Measurements from ENCODE around the gene SSU72. TPM values are rescaled to one million over a fixed set of nuclear protein-coding genes. Genes with fewer than 3 reads are reported as not detected.

Gene SSU72
- polyA plus RNA-seq, 1 of the 3 experiments (the other 2 are of a cell fraction) = 104 TPM

- Histone ChIP-seq H3K9me3 (no peaks in the 10 kb centered on the region), H3K9ac (no peak overlapping the region), H3K4me3 (ENCODE audit: low read depth in 2 of 2, low read length in 1 of 2) (peak overlapping the region in 1 of 2 experiments; percentile 50; a peak in 2 of 4 replicates), H3K36me3 (replicated peaks in 1 of 2; ENCODE audit: control insufficient read depth in 1 of 2, insufficient read depth in 2 of 2, low read length in 1 of 2) (peaks cover 0 to 40% of the 10 kb centered on the region in 2 experiments), H4K20me1 (ENCODE audit: insufficient read depth) (no peaks in the 10 kb centered on the region), H2AFZ (ENCODE audit: low read depth) (no peak overlapping the region), H3K9me2 (no peaks in the 10 kb centered on the region), H3K79me2 (ENCODE audit: insufficient read depth) (no peaks in the 10 kb centered on the region), H3K27ac (ENCODE audit: low read depth in 2 of 2, low read length in 1 of 2) (no peak overlapping the region; a peak in 1 of 4 replicates), H3K4me2 (0 out of 2 replicates have a peak overlapping the region, but pooled peaks have one; percentile 66), H3K27me3 (ENCODE audit: insufficient read depth) (no peaks in the 10 kb centered on the region), H3F3A (replicated peaks; ENCODE audit: insufficient read depth) (peaks cover 5% of the 10 kb centered on the region), H3K4me1 (ENCODE audit: control insufficient read depth in 1 of 2, insufficient read depth in 2 of 2, low read depth in 1 of 2, low read length in 1 of 2) (peaks cover 0 to 17% of the 10 kb centered on the region in 2 experiments; a peak in 1 of 4 replicates)
- no peak for DNase-seq
- no peak for TF ChIP-seq SMC3 (IDR thresholded peaks at IDR 0.05; ENCODE audit: low read depth, low read length)
- no peak for TF ChIP-seq TCF12 (IDR thresholded peaks at IDR 0.05)
- TF ChIP-seq RAD21 (IDR thresholded peaks at IDR 0.05; ENCODE audit: low read length) = no peak
- CTCF ChIA-PET = interaction anchor here (0.9 to 1.0 kb wide), 2 partner anchors 14 to 35 kb away, joined by 3 to 4 read pairs; no protein-coding TSS in a partner anchor
- WGBS (ENCODE audit: low lambda C conversion rate) = 95% methylated on average over 10 of the region's 18 CpGs
- POLR2A ChIA-PET = interaction anchor here (1.0 kb wide), 1 partner anchor 137 kb away, joined by 3 read pairs; no protein-coding TSS in a partner anchor
Measured at GRCh38 chr1:1538989-1539309, 35.7 kb downstream of the SSU72 start.

GRCh38 chr1:1538334-1538733 is 36.3 kb downstream of the SSU72 start:
- Histone ChIP-seq H3K4me3 (ENCODE audit: low read depth in 2 of 2, low read length in 1 of 2) (no peak overlapping the region), H3K27ac (ENCODE audit: low read depth in 2 of 2, low read length in 1 of 2) (no peak overlapping the region)

More at GRCh38 chr1:1538334-1538733, 36.3 kb downstream of the SSU72 start:
- WGBS (ENCODE audit: low lambda C conversion rate) = 95% methylated on average over 14 of the region's 23 CpGs
- no peak overlapping the region for H3K4me2 ChIP-seq
- H3K36me3 ChIP-seq (replicated peaks in 1 of 2; ENCODE audit: control insufficient read depth in 1 of 2, insufficient read depth in 2 of 2, low read length in 1 of 2) = peaks cover 0 to 36% of the 10 kb centered on the region in 2 experiments
- H3K79me2 ChIP-seq (ENCODE audit: insufficient read depth) = no peaks in the 10 kb centered on the region
- ChIA-PET CTCF (no interaction called here), POLR2A (no interaction called here)
- no peaks in the 10 kb centered on the region for H3K9me2 ChIP-seq
- no peaks in the 10 kb centered on the region for H3K27me3 ChIP-seq (ENCODE audit: insufficient read depth)
- H3K9ac ChIP-seq = no peak overlapping the region
- H3K9me3 ChIP-seq = no peaks in the 10 kb centered on the region
- TF ChIP-seq RXRA (IDR thresholded peaks at IDR 0.05; ENCODE audit: borderline replicate concordance, low read depth) (no peak), ELF1 (IDR thresholded peaks at IDR 0.05) (no peak), RFX5 (IDR thresholded peaks at IDR 0.05; ENCODE audit: low read length) (no peak), MAX (IDR thresholded peaks at IDR 0.05; ENCODE audit: low read depth) (no peak), REST (IDR thresholded peaks at IDR 0.05; ENCODE audit: low read depth, low read length) (no peak), USF2 (IDR thresholded peaks at IDR 0.05; ENCODE audit: borderline replicate concordance, low read depth, low read length) (no peak), SIN3A (IDR thresholded peaks at IDR 0.05; ENCODE audit: borderline replicate concordance, low read depth, low read length) (no peak), TAF1 (IDR thresholded peaks at IDR 0.05; ENCODE audit: borderline replicate concordance, low read depth, low read length) (no peak), GATA2 (CRISPR knock-in tag; IDR thresholded peaks at IDR 0.05) (no peak), ZBTB33 (IDR thresholded peaks at IDR 0.05; ENCODE audit: borderline replicate concordance, low read depth) (no peak), FOXJ3 (CRISPR knock-in tag; IDR thresholded peaks at IDR 0.05) (no peak), NFIC (IDR thresholded peaks at IDR 0.05; ENCODE audit: borderline replicate concordance) (no peak), RAD21 (IDR thresholded peaks at IDR 0.05; ENCODE audit: low read length) (no peak), SMC3 (IDR thresholded peaks at IDR 0.05; ENCODE audit: low read depth, low read length) (no peak), USF1 (IDR thresholded peaks at IDR 0.05; ENCODE audit: borderline replicate concordance, low read depth) (no peak), MXI1 (IDR thresholded peaks at IDR 0.05; ENCODE audit: low read depth, low read length) (no peak), RCOR1 (IDR thresholded peaks at IDR 0.05; ENCODE audit: low read length) (no peak), POLR2AphosphoS5 (IDR thresholded peaks at IDR 0.05; ENCODE audit: low read depth, low read length) (no peak), YY1 (IDR thresholded peaks at IDR 0.05; ENCODE audit: low read depth) (no peak), JUND (IDR thresholded peaks at IDR 0.05) (no peak)
- H3K4me1 ChIP-seq (ENCODE audit: control insufficient read depth in 1 of 2, insufficient read depth in 2 of 2, low read depth in 1 of 2, low read length in 1 of 2) = peaks cover 0 to 17% of the 10 kb centered on the region in 2 experiments; a peak in 1 of 4 replicates
- peaks cover 5% of the 10 kb centered on the region for H3F3A ChIP-seq (replicated peaks; ENCODE audit: insufficient read depth)
- no peak for DNase-seq
- H4K20me1 ChIP-seq (ENCODE audit: insufficient read depth) = no peaks in the 10 kb centered on the region
- H2AFZ ChIP-seq (ENCODE audit: low read depth) = no peak overlapping the region

Measured in SK-N-SH (cell line).